Brain microvascular endothelial cell (primary cell): ENCODE results near the gene L1CAM.

Experiments used
- DNase-seq: peaks from one replicate; pipeline ENCODE4 v3.0.0-alpha.2; 2020
- H3K27ac ChIP-seq: fragments of 250-450 bp; sonication (Bioruptor Pico); 2 replicates; pipeline ENCODE4 v1.5.1; 2020; ENCODE audit warnings: mild to moderate bottlenecking, moderate library complexity
- H3K27me3 ChIP-seq: fragments of 250-450 bp; sonication (Bioruptor Pico); replicated peaks from 2 replicates; pipeline ENCODE4 v1.5.1; 2020; ENCODE audit warnings: mild to moderate bottlenecking
- H3K36me3 ChIP-seq: fragments of 250-450 bp; sonication (Bioruptor Pico); replicated peaks from 2 replicates; pipeline ENCODE4 v1.5.1; 2020; ENCODE audit warnings: mild to moderate bottlenecking
- H3K4me3 ChIP-seq: 2 replicates; pipeline ENCODE4 v1.5.1; 2011; ENCODE audit warnings: low read depth, mild to moderate bottlenecking, control low read depth, low read length, moderate library complexity
- in situ Hi-C: cut with HindIII; loops from 2 replicates; pipeline ENCODE4 v1.10.0; 2017; ENCODE audit warnings: low sequenced_read_pairs, low pct_ligation_motif_present
- TF ChIP-seq, protein P1 (sequence below): IDR thresholded peaks from 2 replicates; pipeline ENCODE4 v1.5.1; 2011; ENCODE audit warnings: low read depth, mild to moderate bottlenecking, moderate library complexity, low read length, control low read depth, inconsistent platforms; ENCODE audit errors: missing control alignments

Gene L1CAM

DNA sequence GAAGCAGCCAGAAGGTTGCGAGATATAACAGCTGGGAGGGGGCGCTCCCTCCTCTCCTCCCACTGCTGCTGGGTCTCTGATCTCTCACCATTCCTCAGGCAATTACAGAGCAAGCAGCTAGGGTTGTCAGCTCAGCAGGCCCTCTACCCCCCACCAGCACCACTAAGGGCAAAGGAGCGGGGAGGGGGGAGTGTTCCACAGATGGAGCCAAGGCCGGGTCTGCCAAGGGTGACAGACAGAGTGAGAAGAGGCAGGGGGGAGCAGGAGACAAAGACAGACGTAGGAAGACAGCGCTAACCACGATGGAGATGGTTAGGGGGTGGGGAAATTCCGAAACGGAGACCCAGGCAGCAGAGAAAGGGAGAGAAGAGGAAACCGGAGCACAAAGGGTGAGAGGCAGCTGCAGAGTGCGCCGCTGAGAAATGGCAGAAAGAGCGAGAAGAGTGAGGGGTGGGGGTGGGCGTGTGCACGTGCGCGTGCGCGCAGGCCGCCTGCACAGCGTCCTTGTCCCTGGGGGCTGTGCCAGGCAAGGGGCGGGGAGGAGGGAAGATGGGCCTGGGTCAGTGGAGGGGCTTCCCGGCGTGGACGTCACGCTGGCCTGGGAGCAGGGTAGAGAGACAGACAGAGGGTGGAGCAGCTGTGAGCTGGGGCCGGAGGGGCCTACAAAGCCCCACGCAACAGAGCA is 6.9 kb downstream of the L1CAM start:
- H3K36me3 ChIP-seq: no peaks in the 10 kb centered on the region
- TF ChIP-seq, protein P1, sequence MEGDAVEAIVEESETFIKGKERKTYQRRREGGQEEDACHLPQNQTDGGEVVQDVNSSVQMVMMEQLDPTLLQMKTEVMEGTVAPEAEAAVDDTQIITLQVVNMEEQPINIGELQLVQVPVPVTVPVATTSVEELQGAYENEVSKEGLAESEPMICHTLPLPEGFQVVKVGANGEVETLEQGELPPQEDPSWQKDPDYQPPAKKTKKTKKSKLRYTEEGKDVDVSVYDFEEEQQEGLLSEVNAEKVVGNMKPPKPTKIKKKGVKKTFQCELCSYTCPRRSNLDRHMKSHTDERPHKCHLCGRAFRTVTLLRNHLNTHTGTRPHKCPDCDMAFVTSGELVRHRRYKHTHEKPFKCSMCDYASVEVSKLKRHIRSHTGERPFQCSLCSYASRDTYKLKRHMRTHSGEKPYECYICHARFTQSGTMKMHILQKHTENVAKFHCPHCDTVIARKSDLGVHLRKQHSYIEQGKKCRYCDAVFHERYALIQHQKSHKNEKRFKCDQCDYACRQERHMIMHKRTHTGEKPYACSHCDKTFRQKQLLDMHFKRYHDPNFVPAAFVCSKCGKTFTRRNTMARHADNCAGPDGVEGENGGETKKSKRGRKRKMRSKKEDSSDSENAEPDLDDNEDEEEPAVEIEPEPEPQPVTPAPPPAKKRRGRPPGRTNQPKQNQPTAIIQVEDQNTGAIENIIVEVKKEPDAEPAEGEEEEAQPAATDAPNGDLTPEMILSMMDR: no peak
- no peak overlapping the region for H3K27ac ChIP-seq
- in situ Hi-C loops: no loop called here
- DNase-seq: no peak
- H3K4me3 ChIP-seq: no peak overlapping the region
- peaks cover 3% of the 10 kb centered on the region for H3K27me3 ChIP-seq

- no peak overlapping the region for H3K27ac ChIP-seq
- no peak overlapping the region for H3K4me3 ChIP-seq
- TF ChIP-seq, protein P1: no peak
- in situ Hi-C loops: no loop called here
- H3K27me3 ChIP-seq: peaks cover 3% of the 10 kb centered on the region
- H3K36me3 ChIP-seq: no peaks in the 10 kb centered on the region
- no peak for DNase-seq
Measured at GRCh38 chrX:153878345-153878744, 7.6 kb downstream of the L1CAM start.

- H3K27ac ChIP-seq: no peak overlapping the region
- H3K27me3 ChIP-seq: peaks cover 3% of the 10 kb centered on the region
- no peak for DNase-seq
- in situ Hi-C loops: no loop called here
- H3K36me3 ChIP-seq: no peaks in the 10 kb centered on the region
- TF ChIP-seq, protein P1: no peak
- no peak overlapping the region for H3K4me3 ChIP-seq
Measured at GRCh38 chrX:153877571-153878261, 8.3 kb downstream of the L1CAM start.

GRCh38 chrX:153876112-153876491 is 9.9 kb downstream of the L1CAM start:
- no peak overlapping the region for H3K4me3 ChIP-seq
- TF ChIP-seq, protein P1: no peak
- H3K27ac ChIP-seq: no peak overlapping the region
- no peaks in the 10 kb centered on the region for H3K36me3 ChIP-seq
- in situ Hi-C loops: no loop called here
- DNase-seq: no peak
- H3K27me3 ChIP-seq: peaks cover 3% of the 10 kb centered on the region

GRCh38 chrX:153875391-153876111 is 10.4 kb downstream of the L1CAM start:
- Histone ChIP-seq H3K36me3 (no peaks in the 10 kb centered on the region), H3K4me3 (no peak overlapping the region), H3K27me3 (peaks cover 3% of the 10 kb centered on the region), H3K27ac (no peak overlapping the region)
- in situ Hi-C loops: no loop called here
- TF ChIP-seq, protein P1: no peak
- DNase-seq: peak; percentile 7
